ENCODE measurements around the gene TTC21A. TPM values are rescaled to one million over a fixed set of nuclear protein-coding genes. Genes with fewer than 3 reads are reported as not detected.
A peak's percentile ranks its signal among the peaks of the same experiment; 100 is the strongest.

Gene TTC21A
- total RNA-seq, 2 experiments from 2014 or later: 1.5 to 1.6 TPM

DNA sequence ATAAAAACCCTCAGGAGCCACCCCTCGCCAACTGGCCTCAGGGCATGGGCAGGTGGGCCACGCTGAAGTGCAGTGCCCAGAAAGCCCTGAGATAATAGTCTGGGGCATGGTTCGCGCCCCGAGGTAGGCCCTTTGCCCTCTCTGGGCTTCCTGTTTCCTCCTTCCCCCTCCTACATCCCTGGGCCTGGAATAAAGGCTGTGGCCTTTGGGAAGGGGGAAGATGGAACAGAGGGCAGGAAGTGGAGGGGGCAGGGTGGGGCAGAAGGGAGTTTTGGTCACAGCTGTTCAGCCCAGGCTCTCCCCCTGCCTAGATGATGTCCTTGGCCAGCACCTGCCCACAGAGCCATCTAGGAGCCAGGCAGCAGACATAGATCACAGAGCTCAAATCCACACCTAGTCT lies 34.6 kb downstream of the TTC21A start:
- Mint-ChIP-seq H3K27ac (peak overlapping the region; percentile 81), H3K36me3 (ENCODE audit: low read depth) (peaks cover 55% of the 10 kb centered on the region), H3K4me3 (no peak overlapping the region), H3K9me3 (no peaks in the 10 kb centered on the region), H3K4me1 (ENCODE audit: low read depth) (peaks cover 51% of the 10 kb centered on the region), H3K27me3 (ENCODE audit: low read depth) (no peaks in the 10 kb centered on the region)
- CTCF ChIA-PET: interaction anchor here (1.8 kb wide), 1 partner anchor 15 kb away, joined by 4 read pairs; no protein-coding TSS in a partner anchor
- intact Hi-C loops (cut with micrococcal nuclease): no loop called here
- no peak for DNase-seq

DNA sequence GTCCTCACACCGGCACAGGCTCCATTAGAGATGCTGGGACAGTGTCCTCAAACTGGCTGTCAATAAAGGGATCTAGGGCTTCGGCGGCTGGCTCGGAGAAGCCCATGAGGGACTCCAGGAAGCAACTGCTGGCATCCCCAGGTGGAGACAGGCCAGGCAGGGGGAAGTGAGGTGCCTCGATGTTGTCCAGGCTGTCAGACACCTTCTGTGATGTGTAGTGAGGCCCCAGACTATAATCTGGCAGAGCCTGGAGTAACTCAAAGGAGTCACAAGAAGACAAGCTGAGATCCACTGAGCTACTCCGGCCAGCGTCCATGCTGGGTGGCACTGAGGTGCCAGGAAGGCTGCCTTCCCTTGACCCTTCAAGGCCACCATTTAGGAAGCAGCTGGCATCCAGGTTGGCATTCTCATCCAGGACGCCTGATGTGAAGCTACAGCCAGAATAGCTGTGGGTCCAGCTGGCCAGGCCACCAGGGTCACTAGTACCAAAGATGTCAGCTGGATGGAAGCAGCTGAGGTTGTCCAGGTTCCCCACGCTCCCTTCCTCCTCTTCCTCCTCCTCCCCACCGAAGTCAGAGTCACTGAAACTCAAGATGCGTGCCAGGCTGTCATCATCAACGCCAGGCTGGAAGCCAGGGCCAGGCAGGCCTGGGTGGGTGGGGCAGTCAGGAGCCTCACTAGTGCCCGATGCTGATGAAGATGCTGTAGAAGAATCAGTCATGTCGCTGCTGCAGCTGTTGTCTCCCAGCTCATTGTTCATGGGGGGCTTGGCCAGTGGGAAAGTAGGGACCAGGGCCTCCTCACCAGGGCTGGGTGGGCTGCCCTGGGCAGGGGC lies 35.8 kb downstream of the TTC21A start:
- Mint-ChIP-seq H3K27ac (peak overlapping the region; percentile 69), H3K4me1 (ENCODE audit: low read depth) (peaks cover 63% of the 10 kb centered on the region), H3K4me3 (no peak overlapping the region), H3K27me3 (ENCODE audit: low read depth) (no peaks in the 10 kb centered on the region), H3K36me3 (ENCODE audit: low read depth) (peaks cover 67% of the 10 kb centered on the region), H3K9me3 (no peaks in the 10 kb centered on the region)
- CTCF ChIA-PET: interaction anchor here (0.7 to 1.8 kb wide), 3 partner anchors 9 to 146 kb away, joined by 3 to 4 read pairs (median 3); no protein-coding TSS in a partner anchor
- no peak for DNase-seq
- intact Hi-C loops (cut with micrococcal nuclease): no loop called here

DNA sequence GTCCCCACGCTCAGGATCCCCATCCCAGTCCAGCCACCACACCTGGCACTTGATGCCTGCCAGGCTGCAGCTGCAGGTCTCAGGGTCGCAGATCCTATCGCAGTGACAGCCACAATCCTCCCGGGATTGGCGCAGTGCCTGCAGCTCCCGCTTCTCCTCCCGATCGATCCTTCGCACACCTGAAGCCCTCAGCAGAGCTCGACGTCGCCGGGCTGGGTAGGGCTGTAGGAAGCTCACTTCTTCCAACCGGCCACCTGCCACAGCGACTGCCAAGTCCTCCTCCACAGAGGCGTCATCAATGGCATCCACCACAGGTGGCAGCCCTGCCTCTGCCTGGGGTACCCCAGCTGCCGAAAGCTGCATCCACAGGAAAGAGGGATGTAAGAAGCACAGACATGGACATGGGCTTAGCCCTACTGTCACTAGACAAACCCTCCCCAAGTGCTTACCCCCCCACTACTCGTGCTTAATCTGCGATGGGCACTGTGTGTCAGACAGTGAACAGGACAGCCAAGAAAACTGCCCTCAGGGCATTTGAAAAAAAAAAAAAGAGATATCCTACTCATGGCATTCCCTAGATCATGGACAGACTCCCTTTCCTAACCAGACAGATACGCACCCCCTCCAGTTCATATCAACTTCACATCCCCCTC lies 36.7 kb downstream of the TTC21A start:
- Mint-ChIP-seq H3K4me3 (no peak overlapping the region), H3K36me3 (ENCODE audit: low read depth) (peaks cover 76% of the 10 kb centered on the region)
- CTCF ChIA-PET: interaction anchor here (0.6 to 1.2 kb wide), 2 partner anchors 10 to 18 kb away, joined by 3 read pairs; no protein-coding TSS in a partner anchor

DNA sequence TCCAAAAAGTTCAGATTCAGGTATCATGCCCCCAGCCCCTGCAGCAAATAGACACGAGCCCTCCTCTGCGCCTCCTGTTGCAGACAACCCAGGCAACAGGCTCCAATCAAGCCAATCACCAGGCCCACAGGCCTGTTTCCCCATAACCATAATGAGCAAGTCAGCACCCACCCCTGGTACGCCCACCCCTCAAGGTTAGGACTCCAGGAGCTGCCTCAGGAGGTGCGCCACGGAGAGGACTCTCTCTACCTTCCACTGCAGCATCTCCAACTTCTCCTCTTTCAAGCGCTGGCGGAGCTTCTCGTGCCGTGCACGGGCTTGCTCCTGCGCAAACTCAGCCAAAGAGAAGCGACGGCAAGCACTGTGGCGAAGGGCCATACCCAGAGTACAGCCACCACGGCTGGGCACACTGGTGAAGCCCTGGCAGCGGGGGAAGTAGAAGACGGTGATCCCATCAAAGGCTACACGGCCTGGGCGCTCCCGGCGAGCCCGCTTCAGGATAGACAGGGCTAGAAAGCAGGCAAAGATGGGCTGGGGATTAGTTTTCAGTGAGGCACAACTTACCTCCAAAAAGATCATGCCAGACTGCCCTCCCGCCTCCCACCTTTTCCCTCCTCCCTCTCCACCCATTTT lies 37.4 kb downstream of the TTC21A start:
- intact Hi-C loops (cut with micrococcal nuclease): no loop called here
- DNase-seq: no peak
- no peak overlapping the region for H3K27ac Mint-ChIP-seq
- H3K9me3 Mint-ChIP-seq: no peaks in the 10 kb centered on the region
- H3K4me3 Mint-ChIP-seq: no peak overlapping the region
- CTCF ChIA-PET: interaction anchor here (0.6 to 3.2 kb wide), 3 partner anchors 18 to 143 kb away, joined by 3 to 12 read pairs (median 4); no protein-coding TSS in a partner anchor
- H3K4me1 Mint-ChIP-seq (ENCODE audit: low read depth): peaks cover 68% of the 10 kb centered on the region
- no peaks in the 10 kb centered on the region for H3K27me3 Mint-ChIP-seq (ENCODE audit: low read depth)
- H3K36me3 Mint-ChIP-seq (ENCODE audit: low read depth): peaks cover 83% of the 10 kb centered on the region

More for the DNA sequence above, 36.7 kb downstream of the TTC21A start:
- intact Hi-C loops (cut with micrococcal nuclease): no loop called here
- H3K4me1 Mint-ChIP-seq (ENCODE audit: low read depth): peaks cover 66% of the 10 kb centered on the region
- no peak for DNase-seq
- no peaks in the 10 kb centered on the region for H3K27me3 Mint-ChIP-seq (ENCODE audit: low read depth)
- peak overlapping the region; percentile 24 for H3K27ac Mint-ChIP-seq
- H3K9me3 Mint-ChIP-seq: no peaks in the 10 kb centered on the region

DNA sequence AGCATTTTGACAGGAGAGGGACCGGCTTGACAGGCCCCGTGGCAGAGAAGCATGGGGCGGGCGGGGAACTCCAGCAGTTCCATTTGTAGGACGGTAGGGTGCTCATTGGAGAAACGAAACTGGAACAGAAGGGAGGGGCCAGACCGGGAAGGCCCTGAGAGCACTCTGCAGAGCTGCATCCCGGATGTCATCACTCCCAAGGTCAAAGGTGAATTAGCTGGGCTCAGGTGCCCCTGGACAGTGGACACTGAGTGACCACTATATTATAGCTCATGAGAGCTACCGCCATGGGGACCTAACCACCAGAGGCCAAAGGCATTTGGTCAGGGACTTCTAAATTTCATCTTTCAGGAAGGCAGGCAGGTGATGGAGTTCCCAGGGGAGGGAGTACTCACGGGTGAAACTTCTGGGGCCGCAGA lies 38.6 kb downstream of the TTC21A start:
- Mint-ChIP-seq H3K27ac (peak overlapping the region; percentile 98), H3K27me3 (ENCODE audit: low read depth) (no peaks in the 10 kb centered on the region), H3K4me3 (peak overlapping the region; percentile 16), H3K9me3 (no peaks in the 10 kb centered on the region), H3K36me3 (ENCODE audit: low read depth) (peaks cover 89% of the 10 kb centered on the region), H3K4me1 (ENCODE audit: low read depth) (peaks cover 75% of the 10 kb centered on the region)
- CTCF ChIA-PET: interaction anchor here (1.4 to 3.2 kb wide), 4 partner anchors 19 to 145 kb away, joined by 4 to 12 read pairs (median 6); no protein-coding TSS in a partner anchor
- no peak for DNase-seq
- intact Hi-C loops (cut with micrococcal nuclease): no loop called here

DNA sequence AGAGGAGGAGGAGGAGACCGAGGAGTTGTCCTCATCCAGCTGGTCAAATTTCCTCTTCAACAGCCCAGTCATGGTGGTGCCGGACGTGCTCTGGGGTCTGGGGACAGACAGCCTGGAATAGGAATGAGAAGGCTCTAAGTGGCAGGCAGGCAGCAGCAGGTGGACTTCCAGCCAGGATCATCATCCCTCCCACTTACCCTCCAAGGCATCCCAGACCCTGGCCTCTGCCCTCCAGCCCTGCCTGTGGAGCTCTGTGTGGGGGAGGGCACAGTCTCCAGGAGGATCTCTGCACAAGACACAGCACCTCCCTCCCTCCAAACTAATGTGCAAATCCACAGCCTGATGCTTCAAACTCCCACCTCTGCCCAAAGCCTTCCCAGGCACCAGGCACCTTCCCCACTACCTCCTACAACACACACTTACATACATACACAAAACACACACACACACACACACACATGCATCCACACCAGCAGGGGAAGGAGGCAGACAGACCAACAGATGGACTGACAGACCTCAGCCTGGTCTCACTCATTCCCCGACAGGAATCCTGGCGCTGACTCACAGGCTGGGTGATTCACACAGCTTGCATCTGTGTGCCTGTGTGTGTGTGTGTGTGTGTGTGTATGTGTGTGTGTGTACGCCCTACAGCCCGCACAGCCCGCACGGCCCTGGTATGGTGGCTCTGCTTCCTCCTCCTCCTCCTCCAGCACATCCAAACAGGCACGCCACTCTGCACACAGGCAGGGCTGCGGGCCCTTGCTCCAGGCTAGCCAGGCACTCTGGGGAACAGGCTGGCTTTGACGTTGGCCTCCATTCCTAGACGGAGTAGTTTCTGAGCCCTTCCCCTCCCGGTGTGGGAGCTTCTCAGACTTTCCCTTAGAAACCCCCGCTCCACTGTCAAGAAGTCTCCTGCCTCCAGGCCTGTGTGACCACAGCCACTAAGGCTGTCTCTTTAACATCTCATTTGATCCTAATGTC lies 39.4 kb downstream of the TTC21A start:
- CTCF ChIA-PET: interaction anchor here (1.2 to 3.2 kb wide), 5 partner anchors 20 to 144 kb away, joined by 4 to 12 read pairs (median 6); no protein-coding TSS in a partner anchor
- intact Hi-C loops (cut with micrococcal nuclease): loop anchor here (1.0 kb wide), 1 partner anchor 33 kb away; no protein-coding TSS in a partner anchor
- peaks cover 91% of the 10 kb centered on the region for H3K36me3 Mint-ChIP-seq (ENCODE audit: low read depth)

DNA sequence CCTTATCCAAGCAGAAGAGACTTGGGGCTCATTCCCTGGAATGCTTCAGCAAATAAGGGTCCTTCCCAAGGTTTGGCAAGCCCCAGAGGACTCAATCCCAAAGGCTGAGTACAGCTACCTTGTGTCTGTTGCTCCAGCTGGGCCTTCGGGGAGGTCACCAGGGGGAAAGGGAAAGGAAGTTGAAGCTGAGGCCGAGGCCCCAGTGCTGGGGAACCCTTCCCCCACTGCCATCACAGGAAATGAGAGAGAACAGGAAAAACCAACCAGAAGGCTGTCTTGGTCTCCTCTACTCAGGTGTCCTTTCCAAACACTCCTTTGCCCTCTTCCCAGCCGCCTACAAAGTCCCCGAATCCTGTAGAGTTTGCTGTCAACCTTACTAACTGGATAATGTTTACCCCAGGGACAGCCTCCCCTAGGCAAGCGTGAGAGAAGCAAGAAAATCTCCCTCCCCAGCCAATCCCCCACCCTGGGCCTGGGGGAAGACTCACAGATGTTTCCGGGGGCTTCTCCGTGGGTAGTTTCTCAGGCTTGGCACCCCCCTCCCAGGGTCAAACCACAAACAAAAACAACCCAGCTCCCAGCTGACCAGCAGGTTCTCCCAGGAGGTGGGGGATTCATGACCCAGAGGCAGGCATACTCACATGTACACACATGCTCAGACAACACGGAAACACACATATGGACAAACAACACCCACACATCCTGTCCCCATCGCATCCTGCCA lies 40.4 kb downstream of the TTC21A start:
- no peaks in the 10 kb centered on the region for H3K9me3 Mint-ChIP-seq
- no peaks in the 10 kb centered on the region for H3K27me3 Mint-ChIP-seq (ENCODE audit: low read depth)
- CTCF ChIA-PET: interaction anchor here (1.2 to 3.2 kb wide), 4 partner anchors 21 to 143 kb away, joined by 3 to 12 read pairs (median 6); no protein-coding TSS in a partner anchor
- intact Hi-C loops (cut with micrococcal nuclease): loop anchor here (1.0 kb wide), 1 partner anchor 32 kb away; no protein-coding TSS in a partner anchor
- peak overlapping the region; percentile 99 for H3K4me3 Mint-ChIP-seq
- H3K36me3 Mint-ChIP-seq (ENCODE audit: low read depth): peaks cover 93% of the 10 kb centered on the region
- peaks cover 66% of the 10 kb centered on the region for H3K4me1 Mint-ChIP-seq (ENCODE audit: low read depth)
- peak overlapping the region; percentile 98 for H3K27ac Mint-ChIP-seq
- DNase-seq: peak; percentile 78

More for the DNA sequence above, 39.4 kb downstream of the TTC21A start:
- no peaks in the 10 kb centered on the region for H3K27me3 Mint-ChIP-seq (ENCODE audit: low read depth)
- DNase-seq: peak; percentile 92
- H3K9me3 Mint-ChIP-seq: no peaks in the 10 kb centered on the region
- H3K27ac Mint-ChIP-seq: peak overlapping the region; percentile 98
- peaks cover 70% of the 10 kb centered on the region for H3K4me1 Mint-ChIP-seq (ENCODE audit: low read depth)
- H3K4me3 Mint-ChIP-seq: peak overlapping the region; percentile 99

DNA sequence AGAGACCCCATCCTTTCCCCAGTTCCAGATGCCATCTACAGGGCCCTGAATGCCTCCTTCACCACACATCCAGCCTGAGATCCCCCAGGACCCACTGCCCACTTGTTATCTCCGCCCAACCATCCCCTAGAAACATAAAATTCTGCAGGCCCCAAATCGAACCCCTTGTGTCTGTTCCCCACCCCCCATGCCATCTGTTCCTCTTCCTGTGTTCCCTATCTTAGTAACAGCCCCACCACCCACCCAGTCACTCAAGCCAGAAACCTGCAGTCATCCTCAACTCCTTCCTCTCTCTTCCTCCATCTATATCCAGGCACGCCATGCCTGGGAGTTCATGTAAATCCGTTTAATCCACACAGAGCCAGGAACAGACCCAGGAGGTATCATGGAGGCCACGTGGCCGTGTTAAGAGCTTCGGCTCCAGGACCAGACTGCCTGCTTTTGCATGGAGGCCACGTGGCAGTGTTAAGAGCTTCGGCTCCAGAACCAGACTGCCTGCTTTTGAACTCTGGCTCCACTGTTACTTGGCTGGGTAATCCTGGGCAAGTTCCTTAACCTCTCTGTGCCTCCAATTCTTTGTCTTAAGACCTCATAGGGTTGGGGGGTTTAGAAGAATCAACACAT lies 41.1 kb downstream of the TTC21A start:
- peak; percentile 37 for DNase-seq

DNA sequence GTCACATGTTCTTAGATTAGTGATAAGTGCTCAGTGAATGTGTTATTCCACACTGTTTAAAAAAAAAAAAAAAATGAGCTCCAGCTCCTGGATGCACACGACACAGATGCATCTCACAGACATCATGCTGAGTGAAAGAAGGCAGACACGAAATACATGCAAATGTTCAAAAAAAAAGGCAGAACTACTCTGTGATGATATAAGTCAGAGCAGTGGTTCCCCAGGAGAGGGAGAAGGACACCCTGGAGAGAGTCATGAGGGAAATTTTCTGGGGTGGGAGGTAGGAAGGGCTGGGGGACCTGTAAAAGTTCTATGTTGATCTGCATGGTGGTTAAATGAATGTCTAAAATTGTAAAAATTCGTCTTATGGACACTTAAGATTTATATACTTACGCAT lies 41.6 kb downstream of the TTC21A start:
- H3K27me3 Mint-ChIP-seq (ENCODE audit: low read depth): no peaks in the 10 kb centered on the region
- H3K9me3 Mint-ChIP-seq: no peaks in the 10 kb centered on the region
- intact Hi-C loops (cut with micrococcal nuclease): no loop called here
- CTCF ChIA-PET: interaction anchor here (0.9 to 3.2 kb wide), 5 partner anchors 22 to 139 kb away, joined by 3 to 11 read pairs (median 4); partner anchors contain the start of genes GORASP1 and TTC21A
- peak overlapping the region; percentile 99 for H3K4me3 Mint-ChIP-seq
- peaks cover 82% of the 10 kb centered on the region for H3K36me3 Mint-ChIP-seq (ENCODE audit: low read depth)
- H3K4me1 Mint-ChIP-seq (ENCODE audit: low read depth): peaks cover 59% of the 10 kb centered on the region
- DNase-seq: no peak
- peak overlapping the region; percentile 98 for H3K27ac Mint-ChIP-seq

More for the DNA sequence above, 41.1 kb downstream of the TTC21A start:
- H3K36me3 Mint-ChIP-seq (ENCODE audit: low read depth): peaks cover 87% of the 10 kb centered on the region
- peak overlapping the region; percentile 98 for H3K27ac Mint-ChIP-seq
- H3K27me3 Mint-ChIP-seq (ENCODE audit: low read depth): no peaks in the 10 kb centered on the region
- H3K4me1 Mint-ChIP-seq (ENCODE audit: low read depth): peaks cover 63% of the 10 kb centered on the region
- H3K4me3 Mint-ChIP-seq: peak overlapping the region; percentile 99
- no peaks in the 10 kb centered on the region for H3K9me3 Mint-ChIP-seq
- CTCF ChIA-PET: interaction anchor here (0.9 to 3.2 kb wide), 4 partner anchors 21 to 140 kb away, joined by 3 to 11 read pairs (median 5); partner anchors contain the start of genes GORASP1 and TTC21A
- intact Hi-C loops (cut with micrococcal nuclease): no loop called here

DNA sequence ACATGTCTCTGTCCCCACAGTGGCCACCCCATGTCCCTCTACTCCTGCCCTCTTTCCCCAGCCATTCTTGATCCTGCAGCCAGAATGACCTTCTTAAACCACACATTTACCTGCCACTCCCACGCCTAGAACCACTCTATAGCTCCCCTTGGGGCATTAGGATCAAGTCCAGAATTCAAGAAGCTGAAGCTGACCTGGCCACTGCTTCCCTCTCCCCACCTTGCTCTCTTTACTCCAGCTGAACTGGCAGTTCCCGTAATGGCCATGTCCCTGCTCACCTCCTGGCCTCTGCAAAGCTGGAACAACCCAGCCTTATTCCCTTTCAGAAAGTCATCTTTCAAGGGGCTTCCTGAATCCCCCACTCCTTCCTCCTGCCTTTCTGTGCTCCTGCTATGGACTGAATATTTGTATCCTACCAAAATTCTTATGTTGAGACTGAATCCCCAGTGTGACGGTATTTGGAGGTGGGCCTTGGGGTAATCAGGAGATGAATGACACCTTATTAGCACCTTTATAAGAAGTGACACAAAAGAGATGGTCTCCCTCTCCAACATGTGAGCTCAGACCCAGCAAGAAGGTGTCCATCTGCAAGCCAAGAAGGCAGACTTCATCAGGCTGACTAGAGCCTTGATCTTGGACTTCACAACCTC lies 42.1 kb downstream of the TTC21A start:
- Mint-ChIP-seq H3K36me3 (ENCODE audit: low read depth) (peaks cover 77% of the 10 kb centered on the region), H3K4me3 (peak overlapping the region; percentile 99), H3K4me1 (ENCODE audit: low read depth) (peaks cover 58% of the 10 kb centered on the region), H3K27ac (peak overlapping the region; percentile 98), H3K9me3 (no peaks in the 10 kb centered on the region), H3K27me3 (ENCODE audit: low read depth) (no peaks in the 10 kb centered on the region)
- intact Hi-C loops (cut with micrococcal nuclease): no loop called here
- CTCF ChIA-PET: interaction anchor here (0.8 to 3.2 kb wide), 8 partner anchors 22 to 142 kb away, joined by 3 to 11 read pairs (median 6); partner anchors contain the start of genes GORASP1 and TTC21A
- DNase-seq: no peak

All from activated naive CD4-positive, alpha-beta T cell treated with anti-CD3 and anti-CD28 coated beads for 36 hours (primary cell).